Kidney epithelial cell (primary cell): ENCODE data around the gene UMAD1. TPM values are rescaled to one million over a fixed set of nuclear protein-coding genes. Genes with fewer than 3 reads are reported as not detected.

Experiments used
- DNase-seq: peaks from one replicate; pipeline ENCODE4 v3.0.0-alpha.2; 2010; ENCODE audit warnings: low read depth
- H3K27me3 ChIP-seq: 2 replicates; pipeline ENCODE4 v1.6.0; 2011; ENCODE audit warnings: low read length; ENCODE audit not compliant: control insufficient read depth, insufficient read depth
- H3K36me3 ChIP-seq: 2 replicates; pipeline ENCODE4 v1.5.1; 2011; ENCODE audit warnings: low read length; ENCODE audit not compliant: control insufficient read depth, insufficient read depth
- H3K4me3 ChIP-seq: 2 replicates; pipeline ENCODE4 v1.5.1; 2011; ENCODE audit warnings: low read depth, mild to moderate bottlenecking, control low read depth, low read length
- CTCF ChIP-seq: IDR thresholded peaks from 2 replicates; pipeline ENCODE4 v1.5.1; 2011; ENCODE audit warnings: mild to moderate bottlenecking, moderate library complexity, low read length, control low read depth, inconsistent platforms; ENCODE audit not compliant: insufficient read depth, poor library complexity, severe bottlenecking
- total RNA-seq: library from RNA; depleted of rRNA; stranded (reverse); fragments of >200 nt; gene quantifications from 2 replicates; pipeline ENCODE4 v1.2.3, GENCODE V29; 2015

The UMAD1 gene
- total RNA-seq, 1 donor from 2014 or later: 10.7 TPM

- Histone ChIP-seq H3K4me3 (no peak overlapping the region), H3K36me3 (no peaks in the 10 kb centered on the region), H3K27me3 (no peaks in the 10 kb centered on the region)
- no peak for TF ChIP-seq CTCF
- no peak for DNase-seq
Measured at GRCh38 chr7:7897949-7898515, 257.5 kb downstream of the UMAD1 start.

- TF ChIP-seq CTCF: no peak
- H3K36me3 ChIP-seq: no peaks in the 10 kb centered on the region
- no peak for DNase-seq
- no peak overlapping the region for H3K4me3 ChIP-seq
- no peaks in the 10 kb centered on the region for H3K27me3 ChIP-seq
Measured at GRCh38 chr7:7902845-7903244, 262.3 kb downstream of the UMAD1 start.

GRCh38 chr7:7907306-7907705 lies 266.8 kb downstream of the UMAD1 start:
- Histone ChIP-seq H3K4me3 (no peak overlapping the region), H3K27me3 (no peaks in the 10 kb centered on the region), H3K36me3 (no peaks in the 10 kb centered on the region)
- no peak for DNase-seq
- TF ChIP-seq CTCF: no peak

GRCh38 chr7:7908622-7909145 lies 268.1 kb downstream of the UMAD1 start:
- no peaks in the 10 kb centered on the region for H3K27me3 ChIP-seq
- H3K36me3 ChIP-seq: no peaks in the 10 kb centered on the region
- no peak for TF ChIP-seq CTCF
- no peak for DNase-seq
- no peak overlapping the region for H3K4me3 ChIP-seq

DNA sequence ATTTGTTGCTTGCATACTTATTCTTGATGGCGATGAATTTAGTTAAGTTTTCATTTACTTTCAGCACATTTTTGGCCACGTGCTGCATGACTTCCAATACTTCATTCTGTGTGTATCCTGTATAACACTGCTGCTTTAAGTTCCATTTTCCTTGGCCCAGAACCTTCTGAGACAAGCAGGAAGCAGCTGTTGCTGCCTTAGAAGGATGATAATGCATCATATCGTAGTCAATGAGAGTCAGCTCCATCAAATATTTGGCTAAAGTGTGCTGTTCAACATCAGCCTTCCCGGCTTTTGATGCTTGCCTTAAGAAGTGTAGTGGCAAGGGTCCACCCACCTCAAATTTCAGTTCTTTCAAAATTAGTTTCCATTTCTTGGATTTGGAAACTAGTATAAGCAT lies 268.8 kb downstream of the UMAD1 start:
- H3K36me3 ChIP-seq: no peaks in the 10 kb centered on the region
- H3K4me3 ChIP-seq: no peak overlapping the region
- TF ChIP-seq CTCF: no peak
- DNase-seq: no peak
- no peaks in the 10 kb centered on the region for H3K27me3 ChIP-seq
